SK-N-SH (cell line): ENCODE measurements around the gene ERAL1. TPM values are rescaled to one million over a fixed set of nuclear protein-coding genes. Genes with fewer than 3 reads are reported as not detected.
"Not testable (repeated sequence)": the region's sequence is repeated elsewhere in the genome, so short reads cannot be mapped to it uniquely, and the experiment has no call there.

ENCODE experiments used
- CTCF ChIA-PET: fragments of 300-600, 350-600 bp; formaldehyde crosslinking; extraction: SDS; loops from one replicate; lab custom pipeline; 2021; lab: Yijun Ruan, JAX
- POLR2A ChIA-PET: fragments of 350-600 bp; sonication (Branson Sonifier 250); formaldehyde crosslinking; extraction: SDS; loops from one replicate; lab custom pipeline; 2020; ENCODE audit warnings: antibody characterized with exemption, inconsistent platforms; lab: Yijun Ruan, JAX
- DNase-seq: peaks from one replicate; pipeline ENCODE4 v3.0.0; 2012
- H2AFZ ChIP-seq: fragments of 200-600 bp; sonication (generic); 2 replicates; pipeline ENCODE4 v1.8.1; 2016; ENCODE audit warnings: antibody characterized with exemption, mild to moderate bottlenecking, low read depth
- H3F3A ChIP-seq: fragments of 200-600 bp; sonication (generic); replicated peaks from 2 replicates; pipeline ENCODE3; 2016; ENCODE audit warnings: antibody characterized with exemption, mild to moderate bottlenecking; ENCODE audit not compliant: insufficient read depth
- H3K27ac ChIP-seq, 2 experiments: fragments of 200-500 bp in 1 of 2; fragments of 200-600 bp in 1 of 2; sonication (Bioruptor generic) in 1 of 2; sonication (generic), shearing (Covaris generic) in 1 of 2; 2 replicates each; pipeline versions ENCODE4 v1.5.1 to v1.6.1; 2014 to 2016; ENCODE audit warnings: low read depth in 2 of 2, inconsistent platforms in 1 of 2, low read length in 1 of 2, mild to moderate bottlenecking in 1 of 2, mixed read lengths in 1 of 2
- H3K27me3 ChIP-seq: fragments of 200-600 bp; sonication (generic), shearing (Covaris generic); 2 replicates; pipeline ENCODE4 v1.6.1; 2016; ENCODE audit warnings: mixed run types; ENCODE audit not compliant: insufficient read depth
- H3K36me3 ChIP-seq, 2 experiments: fragments of 200-500 bp in 1 of 2; fragments of 200-600 bp in 1 of 2; sonication (Bioruptor generic) in 1 of 2; sonication (generic) in 1 of 2; replicated peaks in 1 of 2; 2 replicates each; pipeline versions ENCODE3 to v1.5.1; 2014 to 2016; ENCODE audit warnings: low read length in 1 of 2, mild to moderate bottlenecking in 1 of 2; ENCODE audit not compliant: insufficient read depth in 2 of 2, control insufficient read depth in 1 of 2
- H3K4me1 ChIP-seq, 2 experiments: fragments of 200-500 bp in 1 of 2; fragments of 200-600 bp in 1 of 2; sonication (Bioruptor generic) in 1 of 2; sonication (generic), shearing (Covaris generic) in 1 of 2; 2 replicates each; pipeline versions ENCODE4 v1.5.1 to v1.6.1; 2014 to 2016; ENCODE audit warnings: low read depth in 1 of 2, low read length in 1 of 2, mixed run types in 1 of 2; ENCODE audit not compliant: insufficient read depth in 2 of 2, control insufficient read depth in 1 of 2
- H3K4me2 ChIP-seq: fragments of 200-600 bp; sonication (generic), shearing (Covaris generic); 2 replicates; pipeline ENCODE4 v1.6.1; 2017; ENCODE audit warnings: mixed run types
- H3K4me3 ChIP-seq, 2 experiments: fragments of 200-500 bp in 1 of 2; fragments of 200-600 bp in 1 of 2; sonication (Bioruptor generic) in 1 of 2; sonication (generic), shearing (Covaris generic) in 1 of 2; 2 replicates each; pipeline versions ENCODE4 v1.5.1 to v1.8.1; 2014 to 2016; ENCODE audit warnings: low read depth in 2 of 2, inconsistent platforms in 1 of 2, low read length in 1 of 2, mild to moderate bottlenecking in 1 of 2, mixed read lengths in 1 of 2, moderate library complexity in 1 of 2
- H3K79me2 ChIP-seq: fragments of 200-600 bp; sonication (generic); 2 replicates; pipeline ENCODE4 v1.8.1; 2017; ENCODE audit warnings: mild to moderate bottlenecking; ENCODE audit not compliant: insufficient read depth
- H3K9ac ChIP-seq: fragments of 200-600 bp; sonication (generic); 2 replicates; pipeline ENCODE4 v1.6.1; 2017; ENCODE audit warnings: mixed run types
- H3K9me2 ChIP-seq: fragments of 200-600 bp; sonication (generic); 2 replicates; pipeline ENCODE4 v1.6.1; 2017; ENCODE audit warnings: mixed run types
- H3K9me3 ChIP-seq: fragments of 200-600 bp; sonication (generic); 2 replicates; pipeline ENCODE4 v1.6.1; 2017; ENCODE audit warnings: mixed run types, mild to moderate bottlenecking, moderate library complexity
- H4K20me1 ChIP-seq: fragments of 200-600 bp; sonication (generic); 2 replicates; pipeline ENCODE4 v1.6.1; 2017; ENCODE audit warnings: mild to moderate bottlenecking, mixed run types; ENCODE audit not compliant: insufficient read depth
- CHD2 ChIP-seq: fragments of 150-350 bp; IDR thresholded peaks from 2 replicates; pipeline ENCODE4 v1.6.1; 2018; ENCODE audit warnings: low read length; ENCODE audit not compliant: partially characterized antibody
- ELF1 ChIP-seq: IDR thresholded peaks from 2 replicates; pipeline ENCODE4 v1.4.0; 2012
- EP300 ChIP-seq, 2 experiments: IDR thresholded peaks; 2 replicates each; pipeline versions ENCODE4 v1.4.0 to v1.6.1; 2012; ENCODE audit warnings: borderline replicate concordance in 1 of 2, low read depth in 1 of 2, low read length in 1 of 2
- FOXM1 ChIP-seq: IDR thresholded peaks from 2 replicates; pipeline ENCODE4 v1.4.0; 2012; ENCODE audit warnings: low read depth, mild to moderate bottlenecking
- GATA2 ChIP-seq: sonication (generic); formaldehyde crosslinking; IDR thresholded peaks from 2 replicates; pipeline ENCODE4 v1.5.0; 2020; ENCODE audit warnings: mild to moderate bottlenecking, missing genetic modification reagents
- MXI1 ChIP-seq: IDR thresholded peaks from 2 replicates; pipeline ENCODE4 v1.6.1; 2012; ENCODE audit warnings: mild to moderate bottlenecking, low read depth, low read length, improper control_type of control experiment
- NFIC ChIP-seq: IDR thresholded peaks from 2 replicates; pipeline ENCODE4 v1.4.0; 2012; ENCODE audit warnings: borderline replicate concordance
- NRF1 ChIP-seq: IDR thresholded peaks from 2 replicates; pipeline ENCODE4 v1.6.1; 2012; ENCODE audit warnings: low read depth, mild to moderate bottlenecking, low read length
- POLR2AphosphoS5 ChIP-seq: IDR thresholded peaks from 2 replicates; pipeline ENCODE4 v1.6.1; 2012; ENCODE audit warnings: low read depth, low read length
- RCOR1 ChIP-seq: fragments of 150-350 bp; IDR thresholded peaks from 2 replicates; pipeline ENCODE4 v1.6.1; 2017; ENCODE audit warnings: antibody characterized with exemption, low read length
- RFX5 ChIP-seq: IDR thresholded peaks from 2 replicates; pipeline ENCODE4 v1.6.1; 2012; ENCODE audit warnings: mild to moderate bottlenecking, improper control_type of control experiment, low read length
- TAF1 ChIP-seq: IDR thresholded peaks from 2 replicates; pipeline ENCODE4 v1.6.1; 2012; ENCODE audit warnings: low read depth, mild to moderate bottlenecking, low read length, moderate library complexity, borderline replicate concordance
- TCF12 ChIP-seq: IDR thresholded peaks from 2 replicates; pipeline ENCODE4 v1.4.0; 2012
- TEAD4 ChIP-seq: IDR thresholded peaks from 2 replicates; pipeline ENCODE4 v1.4.0; 2012; ENCODE audit warnings: mild to moderate bottlenecking, borderline replicate concordance; ENCODE audit not compliant: insufficient read depth
- YY1 ChIP-seq: IDR thresholded peaks from 2 replicates; pipeline ENCODE4 v1.4.0; 2012; ENCODE audit warnings: low read depth, mild to moderate bottlenecking
- WGBS: methylation state at CpG from one replicate; pipeline ENCODE4 v1.1.6; 2017; ENCODE audit warnings: low lambda C conversion rate; 5-methylcytosine and 5-hydroxymethylcytosine counted together
- polyA plus RNA-seq, 3 experiments: library from polyadenylated mRNA; depleted of rRNA; stranded (reverse); fragments of >200 nt; gene quantifications; 2 replicates each; pipeline ENCODE4 v1.2.3, GENCODE V29; 2012
- TF ChIP-seq, protein P1 (sequence below): fragments of 150-350 bp; IDR thresholded peaks from 2 replicates; pipeline ENCODE4 v1.6.1; 2016; ENCODE audit warnings: mild to moderate bottlenecking, low read depth, low read length
- TF ChIP-seq, protein P2 (sequence below): IDR thresholded peaks from 2 replicates; pipeline ENCODE4; 2012
- TF ChIP-seq, protein P3 (sequence below): IDR thresholded peaks from 2 replicates; pipeline ENCODE4 v1.4.0; 2012; ENCODE audit warnings: low read depth
- TF ChIP-seq, protein P4 (sequence below): IDR thresholded peaks from 2 replicates; pipeline ENCODE4 v1.6.1; 2012; ENCODE audit warnings: mild to moderate bottlenecking, low read depth, low read length, moderate library complexity

Gene ERAL1
- polyA plus RNA-seq, 1 of the 3 experiments (the other 2 are of a cell fraction), result 57.3 TPM

DNA sequence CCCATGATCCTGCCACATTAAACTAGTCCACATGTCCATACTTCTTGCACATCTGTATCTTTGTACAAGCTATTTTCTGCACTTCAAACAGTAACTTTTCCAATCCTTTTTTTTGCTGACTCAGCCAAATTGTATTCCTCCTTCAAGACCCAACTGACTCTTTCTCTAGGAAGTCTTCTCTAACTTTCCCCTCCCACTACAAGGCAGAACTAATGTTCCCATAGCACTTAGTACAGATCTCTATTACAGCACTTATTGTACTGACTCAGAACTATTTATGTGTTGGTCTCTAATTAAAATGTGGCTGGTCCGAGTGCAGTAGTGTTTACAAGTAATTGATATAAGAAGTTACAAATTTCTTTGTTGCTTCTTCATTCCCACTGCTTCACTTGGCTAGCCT, 20.4 kb upstream of the ERAL1 start:
- POLR2A ChIA-PET, result no interaction called here
- TF ChIP-seq TCF12, result no peak
- TF ChIP-seq NFIC, result no peak
- TF ChIP-seq, protein P1, sequence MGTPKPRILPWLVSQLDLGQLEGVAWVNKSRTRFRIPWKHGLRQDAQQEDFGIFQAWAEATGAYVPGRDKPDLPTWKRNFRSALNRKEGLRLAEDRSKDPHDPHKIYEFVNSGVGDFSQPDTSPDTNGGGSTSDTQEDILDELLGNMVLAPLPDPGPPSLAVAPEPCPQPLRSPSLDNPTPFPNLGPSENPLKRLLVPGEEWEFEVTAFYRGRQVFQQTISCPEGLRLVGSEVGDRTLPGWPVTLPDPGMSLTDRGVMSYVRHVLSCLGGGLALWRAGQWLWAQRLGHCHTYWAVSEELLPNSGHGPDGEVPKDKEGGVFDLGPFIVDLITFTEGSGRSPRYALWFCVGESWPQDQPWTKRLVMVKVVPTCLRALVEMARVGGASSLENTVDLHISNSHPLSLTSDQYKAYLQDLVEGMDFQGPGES, result no peak
- no peak for TF ChIP-seq CHD2
- TF ChIP-seq, protein P2, sequence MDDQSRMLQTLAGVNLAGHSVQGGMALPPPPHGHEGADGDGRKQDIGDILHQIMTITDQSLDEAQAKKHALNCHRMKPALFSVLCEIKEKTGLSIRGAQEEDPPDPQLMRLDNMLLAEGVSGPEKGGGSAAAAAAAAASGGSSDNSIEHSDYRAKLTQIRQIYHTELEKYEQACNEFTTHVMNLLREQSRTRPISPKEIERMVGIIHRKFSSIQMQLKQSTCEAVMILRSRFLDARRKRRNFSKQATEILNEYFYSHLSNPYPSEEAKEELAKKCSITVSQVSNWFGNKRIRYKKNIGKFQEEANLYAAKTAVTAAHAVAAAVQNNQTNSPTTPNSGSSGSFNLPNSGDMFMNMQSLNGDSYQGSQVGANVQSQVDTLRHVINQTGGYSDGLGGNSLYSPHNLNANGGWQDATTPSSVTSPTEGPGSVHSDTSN, result no peak
- TF ChIP-seq GATA2, result no peak
- TF ChIP-seq POLR2AphosphoS5, result no peak
- TF ChIP-seq TAF1, result no peak
- TF ChIP-seq, protein P3, sequence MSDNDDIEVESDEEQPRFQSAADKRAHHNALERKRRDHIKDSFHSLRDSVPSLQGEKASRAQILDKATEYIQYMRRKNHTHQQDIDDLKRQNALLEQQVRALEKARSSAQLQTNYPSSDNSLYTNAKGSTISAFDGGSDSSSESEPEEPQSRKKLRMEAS, result no peak
- TF ChIP-seq YY1, result no peak
- no peak for TF ChIP-seq ELF1
- TF ChIP-seq MXI1, result no peak
- no peak for TF ChIP-seq RCOR1
- TF ChIP-seq TEAD4, result no peak
- TF ChIP-seq EP300 (IDR thresholded peaks at IDR 0.05; ENCODE audit: borderline replicate concordance in 1 of 2, low read depth in 1 of 2, low read length in 1 of 2), result no peak
- TF ChIP-seq, protein P4, sequence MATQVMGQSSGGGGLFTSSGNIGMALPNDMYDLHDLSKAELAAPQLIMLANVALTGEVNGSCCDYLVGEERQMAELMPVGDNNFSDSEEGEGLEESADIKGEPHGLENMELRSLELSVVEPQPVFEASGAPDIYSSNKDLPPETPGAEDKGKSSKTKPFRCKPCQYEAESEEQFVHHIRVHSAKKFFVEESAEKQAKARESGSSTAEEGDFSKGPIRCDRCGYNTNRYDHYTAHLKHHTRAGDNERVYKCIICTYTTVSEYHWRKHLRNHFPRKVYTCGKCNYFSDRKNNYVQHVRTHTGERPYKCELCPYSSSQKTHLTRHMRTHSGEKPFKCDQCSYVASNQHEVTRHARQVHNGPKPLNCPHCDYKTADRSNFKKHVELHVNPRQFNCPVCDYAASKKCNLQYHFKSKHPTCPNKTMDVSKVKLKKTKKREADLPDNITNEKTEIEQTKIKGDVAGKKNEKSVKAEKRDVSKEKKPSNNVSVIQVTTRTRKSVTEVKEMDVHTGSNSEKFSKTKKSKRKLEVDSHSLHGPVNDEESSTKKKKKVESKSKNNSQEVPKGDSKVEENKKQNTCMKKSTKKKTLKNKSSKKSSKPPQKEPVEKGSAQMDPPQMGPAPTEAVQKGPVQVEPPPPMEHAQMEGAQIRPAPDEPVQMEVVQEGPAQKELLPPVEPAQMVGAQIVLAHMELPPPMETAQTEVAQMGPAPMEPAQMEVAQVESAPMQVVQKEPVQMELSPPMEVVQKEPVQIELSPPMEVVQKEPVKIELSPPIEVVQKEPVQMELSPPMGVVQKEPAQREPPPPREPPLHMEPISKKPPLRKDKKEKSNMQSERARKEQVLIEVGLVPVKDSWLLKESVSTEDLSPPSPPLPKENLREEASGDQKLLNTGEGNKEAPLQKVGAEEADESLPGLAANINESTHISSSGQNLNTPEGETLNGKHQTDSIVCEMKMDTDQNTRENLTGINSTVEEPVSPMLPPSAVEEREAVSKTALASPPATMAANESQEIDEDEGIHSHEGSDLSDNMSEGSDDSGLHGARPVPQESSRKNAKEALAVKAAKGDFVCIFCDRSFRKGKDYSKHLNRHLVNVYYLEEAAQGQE, result no peak
- no peak for TF ChIP-seq NRF1
- TF ChIP-seq RFX5, result no peak
- no peak for TF ChIP-seq FOXM1
- peaks cover 22% of the 10 kb centered on the region for H3F3A ChIP-seq
- CTCF ChIA-PET, result interaction anchor here (1.6 kb wide), 1 partner anchor 71 kb away, joined by 4 read pairs; no protein-coding TSS in a partner anchor
- H3K9me3 ChIP-seq, result no peaks in the 10 kb centered on the region
- H3K4me2 ChIP-seq, result no peak overlapping the region
- H3K27me3 ChIP-seq, result no peaks in the 10 kb centered on the region
- 97% methylated on average over 1 of the region's 1 CpG for WGBS
- no peak for DNase-seq
- H3K36me3 ChIP-seq, result peaks cover 0 to 15% of the 10 kb centered on the region in 2 experiments
- no peak overlapping the region for H3K9ac ChIP-seq
- no peak overlapping the region for H2AFZ ChIP-seq
- no peak overlapping the region for H3K4me3 ChIP-seq
- H3K79me2 ChIP-seq, result peaks cover 95% of the 10 kb centered on the region
- H3K27ac ChIP-seq, result no peak overlapping the region
- H4K20me1 ChIP-seq, result 0 out of 2 replicates have a peak, but pooled peaks cover 8% of the 10 kb centered on the region
- H3K4me1 ChIP-seq, result 0 out of 4 replicates have a peak, but pooled peaks cover 0 to 5% of the 10 kb centered on the region in 2 experiments
- H3K9me2 ChIP-seq, result no peaks in the 10 kb centered on the region

DNA sequence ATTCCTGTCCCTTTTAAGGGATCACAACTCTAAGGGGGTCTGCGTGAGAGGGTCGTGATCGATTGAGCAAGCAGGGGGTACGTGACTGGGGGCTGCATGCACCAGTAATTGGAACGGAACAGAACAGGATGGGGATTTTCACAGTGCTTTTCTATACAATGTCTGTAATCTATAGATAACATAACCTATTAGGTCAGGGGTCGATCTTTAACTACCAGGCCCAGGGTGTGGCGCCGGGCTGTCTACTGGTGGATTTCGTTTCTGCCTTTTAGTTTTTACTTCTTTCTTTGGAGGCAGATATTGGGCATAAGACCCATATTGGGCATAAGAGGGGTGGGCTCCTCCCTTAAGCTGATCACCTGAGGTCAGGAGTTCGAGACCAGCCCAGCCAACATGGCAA, 18.3 kb upstream of the ERAL1 start:
- H3K9me3 ChIP-seq, H3K4me1 ChIP-seq, H3K27ac ChIP-seq, H3K4me2 ChIP-seq, H2AFZ ChIP-seq, H3K27me3 ChIP-seq, H3K9me2 ChIP-seq, DNase-seq, H3K36me3 ChIP-seq, H3K4me3 ChIP-seq, H4K20me1 ChIP-seq, POLR2A ChIA-PET, H3K9ac ChIP-seq: not testable (repeated sequence)
- WGBS, result 89% methylated on average over 10 of the region's 10 CpGs
- Histone ChIP-seq H3F3A (peaks cover 22% of the 10 kb centered on the region), H3K79me2 (peaks cover 96% of the 10 kb centered on the region)
- CTCF ChIA-PET, result interaction anchor here (1.6 to 2.5 kb wide), 2 partner anchors 9 to 73 kb away, joined by 3 to 6 read pairs; no protein-coding TSS in a partner anchor
